GM19468 (cell line): ENCODE measurements around the gene OR51B2.

Experiments
- ATAC-seq: cut with Tn5 transposase; IDR thresholded peaks from one replicate; pipeline ENCODE4 v1.9.1; 2021; ENCODE audit warnings: mild to moderate bottlenecking, moderate library complexity, moderate number of reproducible peaks; ENCODE audit not compliant: unreplicated experiment; ENCODE audit errors: extremely low read depth

OR51B2 gene

GRCh38 chr11:5284637-5285036, 39.5 kb downstream of the OR51B2 start:
- no peak for ATAC-seq

GRCh38 chr11:5283882-5284281, 40.2 kb downstream of the OR51B2 start:
- no peak for ATAC-seq

GRCh38 chr11:5283086-5283485, 41.0 kb downstream of the OR51B2 start:
- ATAC-seq: no peak

GRCh38 chr11:5282628-5283027, 41.5 kb downstream of the OR51B2 start:
- no peak for ATAC-seq

GRCh38 chr11:5281596-5281995, 42.5 kb downstream of the OR51B2 start:
- ATAC-seq: no peak

GRCh38 chr11:5280582-5281102, 43.5 kb downstream of the OR51B2 start:
- peak; percentile 96 for ATAC-seq

GRCh38 chr11:5279471-5280090, 44.5 kb downstream of the OR51B2 start:
- no peak for ATAC-seq

- ATAC-seq: no peak
Measured at GRCh38 chr11:5277807-5278382, 46.2 kb downstream of the OR51B2 start.

- ATAC-seq: no peak
Measured at GRCh38 chr11:5276697-5277096, 47.4 kb downstream of the OR51B2 start.

GRCh38 chr11:5275369-5276110, 48.6 kb downstream of the OR51B2 start:
- no peak for ATAC-seq

- ATAC-seq: no peak
Measured at GRCh38 chr11:5274395-5274794, 49.7 kb downstream of the OR51B2 start.
